Heart left ventricle (tissue), 16 donors: ENCODE measurements around the gene ZNF618. TPM values are rescaled to one million over a fixed set of nuclear protein-coding genes. Genes with fewer than 3 reads are reported as not detected.

Experiments used
- ATAC-seq, 4 donors: fragments of 200-7000 bp; cut with Tn5 transposase; one replicate each; pipeline ENCODE4 v1.9.1; 2020 to 2022; ENCODE audit warnings: moderate library complexity in 4 of 4, mild to moderate bottlenecking in 3 of 4, moderate number of reproducible peaks in 1 of 4
- DNase-seq, 5 donors: peaks; one replicate each; pipeline ENCODE4 v3.0.0-alpha.2; 2020
- H3K27ac ChIP-seq, 12 donors: fragments of 200-600 bp; sonication (generic) in 4 of 12; one replicate each; pipeline versions ENCODE4 v1.5.0 to v1.8.0; 2016 to 2022; ENCODE audit warnings: mild to moderate bottlenecking in 2 of 12
- H3K27me3 ChIP-seq, 9 donors: fragments of 200-600 bp; sonication (generic) in 2 of 9; one replicate each; pipeline versions ENCODE4 v1.5.1 to v1.8.0; 2016 to 2022; ENCODE audit warnings: mild to moderate bottlenecking in 3 of 9
- H3K36me3 ChIP-seq, 9 donors: fragments of 200-600 bp; sonication (generic) in 2 of 9; one replicate each; pipeline versions ENCODE4 v1.5.0 to v1.8.0; 2018 to 2022; ENCODE audit warnings: mild to moderate bottlenecking in 2 of 9
- H3K4me1 ChIP-seq, 12 donors: fragments of 200-600 bp; sonication (generic) in 4 of 12; one replicate each; pipeline versions ENCODE4 v1.5.0 to v1.8.0; 2016 to 2022; ENCODE audit warnings: mild to moderate bottlenecking in 3 of 12
- H3K4me3 ChIP-seq, 12 donors: fragments of 200-600 bp; sonication (generic) in 4 of 12; one replicate each; pipeline versions ENCODE4 v1.5.0 to v1.8.0; 2017 to 2022; ENCODE audit warnings: mild to moderate bottlenecking in 9 of 12, moderate library complexity in 4 of 12
- H3K9me3 ChIP-seq, 12 donors: fragments of 200-600 bp; sonication (generic) in 4 of 12; one replicate each; pipeline versions ENCODE4 v1.5.0 to v1.8.0; 2016 to 2022; ENCODE audit warnings: mild to moderate bottlenecking in 1 of 12
- CTCF ChIP-seq, 12 donors: fragments of 200-600 bp; sonication (generic) in 4 of 12; IDR thresholded peaks; one replicate each; pipeline versions ENCODE4 v1.5.0 to v1.8.0; 2018 to 2022; ENCODE audit warnings: antibody characterized with exemption in 12 of 12, mild to moderate bottlenecking in 5 of 12
- POLR2A ChIP-seq, 2 donors: fragments of 450-650 bp; IDR thresholded peaks; one replicate each; pipeline ENCODE4 v1.6.1; 2017; ENCODE audit warnings: antibody characterized with exemption in 2 of 2, mild to moderate bottlenecking in 2 of 2, moderate library complexity in 2 of 2
- WGBS, 4 donors: extraction: QIAGEN DNeasy Blood & Tissue Kit in 2 of 4; methylation state at CpG; one replicate each; pipeline versions ENCODE4 v1.1.5 to v1.1.7; 2013 to 2018; 5-methylcytosine and 5-hydroxymethylcytosine counted together
- intact Hi-C, 10 donors: fragments of 100-400 bp; cut with DNase I; formaldehyde crosslinking; loops; one replicate each; pipeline versions ENCODE4 v1.11.1 to v1.14.2; 2022
- polyA plus RNA-seq, 2 donors: library from polyadenylated mRNA; stranded (reverse); fragments of 200-250 nt; gene quantifications; one replicate each; pipeline ENCODE4 v1.2.3, GENCODE V29; 2013
- total RNA-seq, 9 donors: library from RNA; depleted of rRNA in 2 of 9; stranded (reverse); fragments of >200 nt in 2 of 9; fragmentation: NEBNext Ultra II Directional in 3 of 9; extraction: Animal tissue kit (Norgen Biotek cat#: 25700) in 3 of 9; gene quantifications; one replicate each; pipeline versions ENCODE4 v1.1.0 to v1.2.4, GENCODE V29; 2016 to 2023
- donor health status: ischemic (EF 13 %, LVEDD 7.1; RV severe dilation, severe dysfunction).
- donor health status: healthy with polysubstance abuse.
- donor health status: DM: no; HTN: yes; CAD: no.
- donor health status: DM: no; HTN: no; CAD: no.
- donor health status: ischemic (EF 25% LVEDD 6.9; RV normal size, moderate dysfunction).
- donor health status: ischemic (EF 25% LVEDD 5.7; RV mildly dilated, moderate dysfunction).
- donor health status: healthy.
- donor health status: DM: yes; HTN: yes; CAD: no.
- donor health status: ischemic (EF 35%, LVEDD 5.7; RV mildly dilated, moderate dysfunction).
- donor health status: nonischemic (EF 11% LVEDD 7.7; RV severe dilation, severe dysfunction).
- donor health status: DM: yes; HTN: yes; CAD: no.
- donor health status: PGD.
- donor health status: ischemic (EF 29% LVEDD 5.4; RV normal size, mild dysfunction).
- donor health status: nonischemic (EF 23%, LVEDD 6.1; RV moderate dilation, normal function).

ZNF618 gene
- total and polyA plus RNA-seq, 11 donors: 0.81 to 4.2 (median 1.7) TPM

- no peaks in the 10 kb centered on the region for H3K36me3 ChIP-seq
- H3K4me3 ChIP-seq: no peak overlapping the region
- DNase-seq (no peak), ATAC-seq (no peak)
- TF ChIP-seq CTCF (IDR thresholded peaks at IDR 0.05) (no peak), POLR2A (IDR thresholded peaks at IDR 0.05) (no peak)
- H3K4me1 ChIP-seq: peaks cover 0 to 10% (median 0%) of the 10 kb centered on the region in 12 donors
- H3K9me3 ChIP-seq: no peaks in the 10 kb centered on the region
- no peak overlapping the region for H3K27ac ChIP-seq
- H3K27me3 ChIP-seq: no peaks in the 10 kb centered on the region
- intact Hi-C loops: no loop called here
- 94 to 96% (median 95%) methylated on average over 9 of the region's 9 CpGs for WGBS, 4 donors
Measured at GRCh38 chr9:113915817-113916434, 39.8 kb downstream of the ZNF618 start.

- Histone ChIP-seq H3K4me1 (peaks cover 0 to 14% (median 0%) of the 10 kb centered on the region in 12 donors), H3K27ac (no peak overlapping the region), H3K27me3 (no peaks in the 10 kb centered on the region), H3K4me3 (no peak overlapping the region), H3K36me3 (no peaks in the 10 kb centered on the region), H3K9me3 (no peaks in the 10 kb centered on the region)
- DNase-seq: no peak
- TF ChIP-seq POLR2A (IDR thresholded peaks at IDR 0.05): no peak
- TF ChIP-seq CTCF (IDR thresholded peaks at IDR 0.05): no peak
- intact Hi-C loops: no loop called here
- WGBS, 4 donors: 95 to 100% (median 99%) methylated on average over 2 of the region's 2 CpGs
- no peak for ATAC-seq
Measured at GRCh38 chr9:113916931-113917330, 40.8 kb downstream of the ZNF618 start.

- Histone ChIP-seq H3K4me3 (no peak overlapping the region), H3K36me3 (no peaks in the 10 kb centered on the region), H3K27me3 (no peaks in the 10 kb centered on the region), H3K27ac (no peak overlapping the region), H3K9me3 (peaks cover 0 to 18% (median 0%) of the 10 kb centered on the region in 12 donors), H3K4me1 (peaks cover 0 to 9% (median 0%) of the 10 kb centered on the region in 12 donors)
- TF ChIP-seq POLR2A (IDR thresholded peaks at IDR 0.05) (no peak), CTCF (IDR thresholded peaks at IDR 0.05) (no peak)
- WGBS, 4 donors: 88 to 89% (median 88%) methylated on average over 8 of the region's 8 CpGs
- ATAC-seq: no peak
- DNase-seq: no peak
- intact Hi-C loops: no loop called here
Measured at GRCh38 chr9:113918697-113919350, 42.7 kb downstream of the ZNF618 start.

GRCh38 chr9:113919382-113919781 is 43.3 kb downstream of the ZNF618 start:
- intact Hi-C loops: no loop called here
- H3K9me3 ChIP-seq: peaks cover 0 to 21% (median 0%) of the 10 kb centered on the region in 12 donors
- no peaks in the 10 kb centered on the region for H3K36me3 ChIP-seq
- TF ChIP-seq CTCF (IDR thresholded peaks at IDR 0.05): no peak
- TF ChIP-seq POLR2A (IDR thresholded peaks at IDR 0.05): no peak
- 88 to 93% (median 92%) methylated on average over 9 of the region's 9 CpGs for WGBS, 4 donors
- H3K27ac ChIP-seq: no peak overlapping the region
- H3K4me3 ChIP-seq: no peak overlapping the region
- DNase-seq: no peak
- H3K4me1 ChIP-seq: peaks cover 0 to 9% (median 0%) of the 10 kb centered on the region in 12 donors
- H3K27me3 ChIP-seq: no peaks in the 10 kb centered on the region
- ATAC-seq: no peak
